Inflammatory macrophage treated with lipopolysaccharide for 1 hour (primary cell): ENCODE data around the gene MT1H.
"Not testable (repeated sequence)": the region's sequence is repeated elsewhere in the genome, so short reads cannot be mapped to it uniquely, and the experiment has no call there.

ENCODE experiments used
- DNase-seq, 2 donors: peaks; one replicate each; pipeline ENCODE4 v3.0.0-alpha.2; 2020 to 2022

Gene MT1H

GRCh38 chr16:56665286-56666261 lies 4.0 kb upstream of the MT1H start:
- DNase-seq: not testable (repeated sequence)

GRCh38 chr16:56667581-56668571 lies 1.7 kb upstream of the MT1H start, which contains the start of gene MT1G:
Gene MT1G (minus strand): TSS chr16:56668065. CDS start chr16:56667993, 72 bp downstream.
- peak; percentile 62 to 72 for DNase-seq

GRCh38 chr16:56669840-56670619 lies 416 bp downstream of the MT1H start:
- DNase-seq: peak in 1 of 2 donors; percentile 28

GRCh38 chr16:56670620-56670934 lies 963 bp downstream of the MT1H start:
- DNase-seq: no peak

GRCh38 chr16:56671691-56672090 lies 2.1 kb downstream of the MT1H start:
- DNase-seq: peak; percentile 86 to 87

GRCh38 chr16:56672171-56672570 lies 2.6 kb downstream of the MT1H start:
- not testable (repeated sequence) for DNase-seq

- DNase-seq: no peak
Observed at GRCh38 chr16:56672761-56673536, 3.3 kb downstream of the MT1H start.

GRCh38 chr16:56673921-56674320 lies 4.3 kb downstream of the MT1H start:
- DNase-seq: peak; percentile 33 to 53

GRCh38 chr16:56674570-56674969 lies 5.0 kb downstream of the MT1H start:
- DNase-seq: not testable (repeated sequence)

GRCh38 chr16:56675685-56676210 lies 6.1 kb downstream of the MT1H start:
- DNase-seq: no peak

- DNase-seq: no peak
Observed at GRCh38 chr16:56677474-56677873, 7.9 kb downstream of the MT1H start.

GRCh38 chr16:56679078-56679730 lies 9.6 kb downstream of the MT1H start:
- no peak for DNase-seq

- DNase-seq: no peak
Observed at GRCh38 chr16:56679818-56680217, 10.2 kb downstream of the MT1H start.

GRCh38 chr16:56681939-56682702 lies 12.5 kb downstream of the MT1H start, which contains the start of gene MT1X:
Gene MT1X (plus strand): TSS chr16:56682470. CDS start chr16:56682541, 71 bp downstream.
- DNase-seq: peak; percentile 83 to 92

GRCh38 chr16:56682703-56683397 lies 13.2 kb downstream of the MT1H start:
- no peak for DNase-seq

GRCh38 chr16:56683424-56684172 lies 14.0 kb downstream of the MT1H start:
- DNase-seq: no peak

- DNase-seq: no peak
Observed at GRCh38 chr16:56684256-56684925, 14.8 kb downstream of the MT1H start.
